Body of pancreas (tissue), 4 donors: ENCODE data around the gene ADCY9. TPM values are rescaled to one million over a fixed set of nuclear protein-coding genes. Genes with fewer than 3 reads are reported as not detected.

ENCODE experiments used
- ATAC-seq: fragments of 150-250 bp; one replicate; pipeline ENCODE4 v1.9.1; 2016
- DNase-seq, 4 donors: peaks; one replicate each; pipeline ENCODE4 v3.0.0-alpha.2; 2019
- H3K27ac ChIP-seq, 4 donors: fragments of 200-600 bp; sonication (generic); 1 replicate in 3 of 4; 2 replicates in 1 of 4; pipeline versions ENCODE4 v1.5.1 to v1.6.1; 2016 to 2019; ENCODE audit warnings: mild to moderate bottlenecking in 1 of 4, mixed read lengths in 1 of 4, moderate library complexity in 1 of 4
- H3K27me3 ChIP-seq, 2 donors: fragments of 200-600 bp; sonication (generic); one replicate each; pipeline ENCODE4 v1.6.0; 2016; ENCODE audit warnings: mild to moderate bottlenecking in 1 of 2
- H3K36me3 ChIP-seq, 2 donors: fragments of 200-600 bp; sonication (generic); replicated peaks in 1 of 2; 2 replicates each; pipeline ENCODE4 v1.5.1; 2016; ENCODE audit warnings: low read depth in 2 of 2; ENCODE audit not compliant: insufficient read depth in 1 of 2
- H3K4me1 ChIP-seq: fragments of 200-600 bp; sonication (generic); one replicate; pipeline ENCODE4 v1.6.0; 2016
- H3K4me3 ChIP-seq, 2 donors: fragments of 200-600 bp; sonication (generic); 1 replicate in 1 of 2; 2 replicates in 1 of 2; pipeline ENCODE4 v1.5.1; 2016 to 2019
- H3K9me3 ChIP-seq, 3 donors: fragments of 200-600 bp; sonication (generic); 1 replicate in 2 of 3; 2 replicates in 1 of 3; pipeline ENCODE4 v1.5.1; 2016
- CTCF ChIP-seq, 7 experiments: fragments of 450-650 bp in 4 of 7; fragments of 200-600 bp in 3 of 7; sonication (generic) in 3 of 7; IDR thresholded peaks; one replicate each; pipeline ENCODE4 v1.5.1; 2016 to 2019; ENCODE audit warnings: antibody characterized with exemption in 7 of 7
- POLR2A ChIP-seq, 3 donors: fragments of 450-650 bp; IDR thresholded peaks; one replicate each; pipeline ENCODE4 v1.6.1; 2016; ENCODE audit warnings: antibody characterized with exemption in 3 of 3, mild to moderate bottlenecking in 2 of 3
- WGBS, 2 donors: methylation state at CpG; one replicate each; pipeline ENCODE4 v1.1.5; 2017; 5-methylcytosine and 5-hydroxymethylcytosine counted together
- intact Hi-C: fragments of 100-400 bp; cut with DNase I; formaldehyde crosslinking; loops from one replicate; pipeline ENCODE4 v1.15.1; 2023
- total RNA-seq, 2 donors: library from RNA; depleted of rRNA; stranded (reverse); fragments of >200 nt; gene quantifications; one replicate each; pipeline ENCODE4 v1.1.0, GENCODE V29; 2016

Gene ADCY9
- total RNA-seq, 2 donors from 2014 or later = 22.4 to 29.1 TPM

GRCh38 chr16:3979070-3979469 lies 137.2 kb downstream of the ADCY9 start:
- no peaks in the 10 kb centered on the region for H3K27me3 ChIP-seq
- H3K4me3 ChIP-seq = no peak overlapping the region
- 92 to 93% methylated on average over 24 of the region's 25 CpGs for WGBS, 2 donors
- intact Hi-C loops = no loop called here
- TF ChIP-seq CTCF (IDR thresholded peaks at IDR 0.05) (no peak), POLR2A (IDR thresholded peaks at IDR 0.05) (no peak)
- H3K36me3 ChIP-seq = peaks cover 0 to 10% of the 10 kb centered on the region in 2 donors
- no peak overlapping the region for H3K27ac ChIP-seq
- DNase-seq (no peak), ATAC-seq (no peak)
- no peaks in the 10 kb centered on the region for H3K4me1 ChIP-seq
- no peaks in the 10 kb centered on the region for H3K9me3 ChIP-seq

GRCh38 chr16:3977376-3977775 lies 138.9 kb downstream of the ADCY9 start:
- Histone ChIP-seq H3K9me3 (no peaks in the 10 kb centered on the region), H3K36me3 (peaks cover 0 to 10% of the 10 kb centered on the region in 2 donors), H3K4me1 (no peaks in the 10 kb centered on the region), H3K27ac (no peak overlapping the region), H3K27me3 (no peaks in the 10 kb centered on the region), H3K4me3 (no peak overlapping the region)
- DNase-seq = no peak
- 91 to 92% methylated on average over 18 to 26 of the region's 26 CpGs for WGBS, 2 donors
- intact Hi-C loops = no loop called here
- ATAC-seq = no peak
- no peak for TF ChIP-seq CTCF (IDR thresholded peaks at IDR 0.05)

GRCh38 chr16:3974751-3975150 lies 141.5 kb downstream of the ADCY9 start:
- intact Hi-C loops = no loop called here
- WGBS, 2 donors = 90 to 91% methylated on average over 7 to 8 of the region's 8 CpGs
- no peak for TF ChIP-seq POLR2A (IDR thresholded peaks at IDR 0.05)
- TF ChIP-seq CTCF (IDR thresholded peaks at IDR 0.05) = no peak
- H3K36me3 ChIP-seq = peaks cover 0 to 10% of the 10 kb centered on the region in 2 donors
- no peaks in the 10 kb centered on the region for H3K9me3 ChIP-seq
- DNase-seq = no peak
- H3K4me1 ChIP-seq = no peaks in the 10 kb centered on the region
- no peak overlapping the region for H3K4me3 ChIP-seq
- H3K27me3 ChIP-seq = no peaks in the 10 kb centered on the region
- ATAC-seq = no peak
- H3K27ac ChIP-seq = no peak overlapping the region

- Histone ChIP-seq H3K27ac (no peak overlapping the region), H3K27me3 (no peaks in the 10 kb centered on the region), H3K4me3 (no peak overlapping the region), H3K36me3 (peaks cover 0 to 4% of the 10 kb centered on the region in 2 donors), H3K9me3 (no peaks in the 10 kb centered on the region), H3K4me1 (no peaks in the 10 kb centered on the region)
- 53 to 67% methylated on average over 2 to 8 of the region's 8 CpGs for WGBS, 2 donors
- ATAC-seq (no peak), DNase-seq (peak in 1 of 4 donors; percentile 34)
- TF ChIP-seq CTCF (IDR thresholded peaks at IDR 0.05) (no peak), POLR2A (IDR thresholded peaks at IDR 0.05) (no peak)
- intact Hi-C loops = no loop called here
Observed at GRCh38 chr16:3971706-3972105, 144.5 kb downstream of the ADCY9 start.

GRCh38 chr16:3971261-3971660 lies 145.0 kb downstream of the ADCY9 start:
- Histone ChIP-seq H3K4me1 (no peaks in the 10 kb centered on the region), H3K36me3 (peaks cover 0 to 4% of the 10 kb centered on the region in 2 donors), H3K4me3 (no peak overlapping the region), H3K27me3 (no peaks in the 10 kb centered on the region), H3K9me3 (no peaks in the 10 kb centered on the region), H3K27ac (no peak overlapping the region)
- DNase-seq (no peak), ATAC-seq (no peak)
- 97% methylated on average over 9 of the region's 9 CpGs for WGBS, 2 donors
- intact Hi-C loops = no loop called here
- no peak for TF ChIP-seq POLR2A (IDR thresholded peaks at IDR 0.05)
- TF ChIP-seq CTCF (IDR thresholded peaks at IDR 0.05) = no peak
